Dermis microvascular lymphatic vessel endothelial cell (primary cell): Measurements from ENCODE around the gene LYRM1. TPM values are rescaled to one million over a fixed set of nuclear protein-coding genes. Genes with fewer than 3 reads are reported as not detected.
"Not testable (repeated sequence)": the region's sequence is repeated elsewhere in the genome, so short reads cannot be mapped to it uniquely, and the experiment has no call there.

Source experiments
- DNase-seq, 2 donors: peaks; one replicate each; pipeline versions ENCODE4 v3.0.0 to v3.0.0-alpha.2; 2010; ENCODE audit warnings: low read depth in 2 of 2
- total RNA-seq: library from RNA; depleted of rRNA; stranded (reverse); fragments of >200 nt; gene quantifications from 2 replicates; pipeline ENCODE4 v1.2.1, GENCODE V29; 2014

The LYRM1 gene
- total RNA-seq, 1 donor from 2014 or later, result 41.0 TPM

DNA sequence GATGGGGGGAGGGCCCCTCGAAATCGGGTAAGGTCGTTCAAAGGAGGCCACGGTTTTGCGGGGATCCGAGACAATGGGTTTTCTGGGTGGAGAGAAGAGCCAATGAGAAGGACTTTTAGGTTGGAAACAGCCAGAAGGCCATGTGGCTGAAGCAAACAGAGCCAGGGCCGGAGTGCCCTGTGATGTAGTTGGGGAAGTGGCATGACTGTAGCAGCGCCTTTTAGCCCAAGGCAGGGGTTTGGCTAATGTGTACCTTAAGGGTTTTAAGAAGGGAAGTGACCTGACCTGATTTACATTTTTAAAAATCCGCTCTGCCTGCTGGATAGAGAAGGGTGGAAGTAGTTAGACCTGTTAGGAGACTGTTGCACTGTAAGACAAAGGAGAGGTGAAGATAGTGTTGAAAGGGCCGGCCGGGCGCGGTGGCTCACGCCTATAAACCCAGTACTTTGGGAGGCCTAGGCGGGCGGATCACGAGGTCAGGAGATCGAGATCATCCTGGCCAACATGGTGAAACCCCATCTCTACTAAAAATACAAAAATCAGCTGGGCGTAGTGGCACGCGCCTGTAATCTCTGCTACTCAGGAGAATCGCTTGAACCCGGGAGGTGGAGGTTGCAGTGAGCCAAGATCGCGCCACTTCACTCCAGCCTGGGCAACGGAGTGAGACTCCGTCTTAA is 1.0 kb downstream of the LYRM1 start:
- peak in 1 of 2 donors; percentile 69 for DNase-seq

DNA sequence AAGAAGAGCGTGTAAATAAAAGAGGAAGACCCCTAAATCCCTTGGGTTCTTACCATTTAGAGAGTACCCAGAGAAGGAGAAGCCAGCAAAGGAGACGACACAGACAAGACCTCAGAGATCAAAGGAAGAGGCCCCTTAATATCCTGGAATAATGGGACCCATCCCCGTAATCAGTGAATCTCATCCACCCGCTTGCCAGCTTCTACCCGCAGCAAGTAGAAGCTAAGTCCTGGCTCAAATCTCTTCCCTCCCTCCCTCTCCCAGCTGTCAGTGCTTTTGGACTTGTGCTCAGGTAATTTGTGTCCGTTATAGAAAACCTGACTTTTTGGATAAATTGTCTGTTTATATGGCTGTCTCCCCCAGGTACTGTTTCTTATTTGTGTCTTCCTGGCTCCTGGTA is 1.9 kb downstream of the LYRM1 start:
- no peak for DNase-seq

DNA sequence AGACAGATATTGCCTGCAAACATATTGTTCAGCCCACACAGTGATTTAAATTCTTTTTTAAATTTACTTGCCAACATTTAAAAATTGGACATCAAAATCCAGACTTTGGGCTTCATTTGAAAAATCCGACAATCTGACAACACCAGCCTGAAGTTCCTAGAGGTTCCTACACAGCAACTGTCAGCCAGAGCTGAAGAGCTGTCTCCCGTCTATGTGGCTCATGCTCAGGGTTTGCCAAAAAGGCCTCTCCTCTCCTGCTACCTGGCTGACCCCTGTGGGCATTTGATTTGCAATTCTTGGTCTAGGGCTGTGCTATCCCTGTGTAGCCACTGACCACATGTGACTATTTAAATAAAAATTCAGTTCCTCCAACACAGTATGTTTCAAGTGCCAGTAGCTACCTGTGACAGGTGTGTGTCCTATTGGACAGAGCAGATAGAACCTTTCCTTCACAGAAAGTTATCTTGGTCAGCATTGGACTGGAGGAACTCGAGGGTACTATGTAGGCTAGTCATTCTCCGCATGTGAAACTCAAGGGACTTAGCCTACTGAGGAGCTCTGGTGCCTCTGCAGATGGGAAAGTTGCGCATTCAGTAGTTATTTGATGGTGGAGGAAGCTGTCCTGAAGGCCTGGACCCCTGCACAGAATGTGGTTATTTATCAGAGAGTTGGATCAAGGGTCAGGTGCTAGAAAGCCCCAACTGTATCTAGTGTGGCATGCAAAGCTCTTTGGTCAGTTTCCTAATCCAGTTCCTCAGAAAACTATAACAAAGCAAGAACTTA is 2.7 kb downstream of the LYRM1 start:
- no peak for DNase-seq

DNA sequence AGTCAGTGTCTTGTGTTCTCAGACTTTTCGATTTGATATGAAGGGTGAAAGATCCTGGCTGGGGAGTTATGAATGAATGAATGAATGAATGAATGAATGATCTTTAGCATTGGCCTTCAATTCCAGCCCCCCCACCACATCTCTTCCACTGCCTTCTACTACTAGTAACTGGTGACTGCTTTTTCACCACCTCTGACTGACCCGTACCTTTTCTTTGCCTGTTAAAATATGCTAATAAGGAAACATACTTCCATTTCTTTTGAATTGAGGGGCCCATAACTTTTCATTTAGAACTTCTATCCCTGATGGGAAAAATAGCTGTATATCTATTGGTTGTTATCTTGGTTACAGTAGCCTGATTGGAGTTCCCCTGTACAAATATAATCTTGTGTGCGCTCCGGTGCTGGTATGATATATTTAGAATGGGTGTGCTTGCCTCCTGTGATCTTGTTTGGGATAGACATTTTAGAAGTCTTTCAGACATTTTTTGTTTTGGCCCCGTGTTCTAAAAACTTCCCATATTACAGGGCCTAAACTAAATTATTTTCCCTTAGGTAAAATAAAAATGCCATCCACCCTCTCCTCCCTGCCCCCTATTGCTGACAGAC is 3.4 kb downstream of the LYRM1 start:
- peak; percentile 48 to 52 for DNase-seq

DNA sequence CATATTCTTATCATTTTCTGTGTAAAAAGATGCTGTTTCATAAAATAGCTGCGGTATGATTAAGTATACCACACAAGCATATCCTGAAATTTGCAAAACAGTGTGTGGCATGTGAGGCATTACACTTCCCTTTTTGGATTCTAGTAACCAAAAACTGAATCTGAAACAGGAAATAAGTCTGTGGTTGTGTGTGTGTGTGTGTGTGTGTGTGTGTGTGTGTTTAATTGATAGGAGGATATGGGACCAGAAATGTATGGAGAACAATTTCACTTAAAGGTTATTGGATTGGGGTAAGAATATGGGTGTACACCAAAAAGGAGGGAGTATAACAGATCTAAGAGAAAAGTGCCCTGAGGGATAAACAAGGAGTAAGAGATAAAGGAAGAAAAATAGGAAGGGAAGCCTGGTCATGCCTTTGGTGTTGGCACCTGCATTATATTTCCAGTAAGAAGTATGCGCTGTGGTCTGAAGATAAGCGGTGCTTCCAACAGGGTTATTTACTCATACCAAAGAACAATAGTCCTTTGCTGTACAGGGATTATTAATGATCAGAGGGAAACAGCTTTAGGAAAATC is 4.0 kb downstream of the LYRM1 start:
- peak; percentile 97 for DNase-seq

DNA sequence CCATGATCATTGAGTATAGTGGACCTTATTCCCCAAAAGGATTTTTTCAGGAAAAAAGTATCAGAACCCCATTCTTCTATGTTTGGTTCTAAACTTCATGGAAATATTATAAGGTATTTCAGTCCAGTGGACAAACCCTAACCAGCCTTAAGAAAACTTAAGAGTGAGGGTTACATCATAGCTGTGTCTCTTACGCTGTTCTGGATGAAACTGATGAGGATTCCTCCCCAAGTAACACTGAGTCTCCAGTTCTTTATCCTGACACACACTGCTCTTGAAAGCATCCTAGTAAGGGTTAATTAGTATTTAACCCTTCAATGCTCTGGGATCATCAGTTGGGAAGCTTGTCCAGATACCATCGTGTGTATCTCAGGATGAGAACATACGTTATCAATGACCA is 5.0 kb downstream of the LYRM1 start:
- DNase-seq, result no peak

DNA sequence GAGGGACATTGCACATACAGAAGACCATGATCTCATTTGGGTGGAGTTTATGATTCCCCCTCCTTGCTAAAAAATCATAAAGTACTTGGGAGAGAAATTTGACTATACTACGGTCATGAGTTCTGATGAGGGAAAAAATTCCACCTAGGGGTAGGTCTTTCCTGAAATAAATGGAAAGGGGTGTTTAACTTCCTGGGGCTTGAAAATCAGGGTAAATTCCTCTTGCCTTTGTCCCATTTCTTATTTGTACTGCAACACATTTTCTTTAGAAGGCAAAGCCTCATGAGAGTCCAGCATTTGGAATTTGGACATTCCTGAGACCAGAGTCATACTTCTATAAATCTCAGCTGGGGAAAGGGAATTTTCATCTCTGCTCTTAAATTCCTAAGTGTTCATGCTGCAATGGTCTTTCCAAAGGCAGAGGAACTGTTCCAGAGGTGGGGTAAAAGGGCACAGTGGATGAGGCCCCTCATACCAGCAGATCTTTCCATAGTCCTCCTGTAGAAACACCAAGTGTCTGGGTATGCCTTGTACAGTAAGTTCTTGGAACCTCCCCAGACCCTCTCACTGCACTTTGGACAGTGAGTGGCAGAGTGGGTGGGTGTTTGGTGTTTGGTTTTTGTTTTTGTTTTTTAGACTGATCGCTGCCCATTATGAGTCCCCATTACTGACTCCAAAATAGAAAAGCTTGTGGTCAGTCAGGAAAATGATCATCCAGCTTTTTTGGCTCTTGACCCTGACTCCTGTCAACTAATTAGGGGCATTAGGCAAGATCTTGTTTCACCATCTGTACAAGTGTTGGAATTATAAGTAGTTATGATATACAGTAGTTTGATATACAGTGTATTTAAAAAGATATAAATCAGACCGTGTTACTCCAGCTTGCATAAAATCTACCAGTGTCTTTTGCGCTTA is 6.0 kb downstream of the LYRM1 start:
- peak in 1 of 2 donors; percentile 47 for DNase-seq

DNA sequence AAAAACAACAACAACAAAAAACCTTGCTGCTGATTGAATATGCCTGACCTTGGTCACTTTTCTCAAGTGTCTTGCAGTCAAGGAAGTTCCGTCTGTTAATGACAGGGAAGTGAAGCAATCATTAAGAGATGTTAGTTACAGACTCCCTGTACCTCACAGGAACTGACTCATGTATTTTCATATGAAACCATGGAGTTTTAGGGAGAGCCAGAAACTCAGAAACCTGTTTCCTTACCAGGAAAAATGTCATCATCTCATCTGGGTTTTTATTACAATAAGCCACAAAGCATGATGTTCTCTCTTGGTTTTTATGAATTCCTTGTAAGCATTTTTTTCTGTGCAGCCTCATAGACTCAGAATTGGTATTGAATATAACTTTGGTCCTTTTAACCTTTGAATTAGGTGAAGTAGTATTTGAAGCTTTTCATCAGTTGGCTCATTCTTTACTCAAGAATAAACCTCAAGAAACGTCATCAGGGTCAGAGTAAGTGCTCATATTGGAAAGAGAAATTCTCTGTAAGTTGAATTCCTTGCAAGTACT is 10.3 kb downstream of the LYRM1 start:
- peak; percentile 75 to 95 for DNase-seq

DNA sequence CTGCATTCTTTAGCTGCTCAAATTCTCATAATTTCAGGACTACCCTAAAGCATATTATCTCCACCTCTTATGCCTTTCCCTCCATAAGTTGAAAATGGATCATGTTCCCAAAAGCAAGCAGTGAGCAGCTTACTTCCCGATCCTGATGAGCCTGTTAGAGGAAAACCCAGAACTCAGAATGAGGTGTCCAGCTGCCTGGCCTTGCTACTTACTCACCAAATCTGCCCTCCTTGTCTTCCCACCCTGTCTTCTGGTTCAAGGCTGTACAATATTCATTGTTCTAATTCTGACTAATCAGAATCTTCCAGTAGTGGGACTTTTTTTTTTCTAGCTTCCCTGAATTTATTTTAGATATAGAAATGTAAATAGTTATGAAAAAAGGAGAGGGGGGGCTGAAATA is 10.8 kb downstream of the LYRM1 start:
- peak in 1 of 2 donors; percentile 61 for DNase-seq

DNA sequence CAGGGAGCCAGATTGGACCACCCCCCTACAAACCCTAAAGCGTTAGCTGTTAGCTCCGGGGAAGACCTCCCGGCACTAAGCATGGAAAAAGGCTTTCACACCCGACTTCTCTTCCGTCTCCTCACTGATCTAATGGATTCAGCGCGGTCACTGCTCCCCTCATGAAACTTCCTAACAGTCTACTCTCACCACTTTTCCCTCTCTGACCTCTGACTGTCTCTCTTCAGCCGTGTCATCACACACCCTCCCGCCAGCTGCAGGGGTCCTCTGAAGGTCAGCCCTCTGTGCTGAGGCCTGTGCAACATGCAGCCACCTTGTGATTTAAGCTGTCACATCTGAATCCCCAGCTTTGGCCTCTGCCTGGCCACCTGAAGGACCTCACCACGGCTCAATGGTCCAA is 15.7 kb downstream of the LYRM1 start:
- no peak for DNase-seq

DNA sequence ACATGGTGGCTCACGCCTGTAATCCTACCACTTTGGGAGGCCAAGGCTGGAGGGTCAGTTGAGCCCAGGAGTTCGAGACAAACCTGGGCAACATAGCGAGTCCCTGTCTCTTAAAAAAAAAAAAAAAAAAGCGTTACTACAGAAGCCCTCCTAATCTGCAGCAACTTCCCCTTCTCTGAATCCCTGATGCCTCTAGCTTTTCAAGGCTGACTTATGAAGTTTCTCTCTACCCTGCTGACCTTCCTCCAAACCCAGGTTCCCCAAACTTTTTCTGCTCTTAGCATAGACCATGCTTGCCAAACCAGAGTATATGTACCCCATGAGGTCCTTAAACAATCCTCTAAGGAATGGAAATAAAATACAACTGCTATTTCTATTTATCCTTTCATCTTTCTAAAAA is 16.4 kb downstream of the LYRM1 start:
- no peak for DNase-seq

DNA sequence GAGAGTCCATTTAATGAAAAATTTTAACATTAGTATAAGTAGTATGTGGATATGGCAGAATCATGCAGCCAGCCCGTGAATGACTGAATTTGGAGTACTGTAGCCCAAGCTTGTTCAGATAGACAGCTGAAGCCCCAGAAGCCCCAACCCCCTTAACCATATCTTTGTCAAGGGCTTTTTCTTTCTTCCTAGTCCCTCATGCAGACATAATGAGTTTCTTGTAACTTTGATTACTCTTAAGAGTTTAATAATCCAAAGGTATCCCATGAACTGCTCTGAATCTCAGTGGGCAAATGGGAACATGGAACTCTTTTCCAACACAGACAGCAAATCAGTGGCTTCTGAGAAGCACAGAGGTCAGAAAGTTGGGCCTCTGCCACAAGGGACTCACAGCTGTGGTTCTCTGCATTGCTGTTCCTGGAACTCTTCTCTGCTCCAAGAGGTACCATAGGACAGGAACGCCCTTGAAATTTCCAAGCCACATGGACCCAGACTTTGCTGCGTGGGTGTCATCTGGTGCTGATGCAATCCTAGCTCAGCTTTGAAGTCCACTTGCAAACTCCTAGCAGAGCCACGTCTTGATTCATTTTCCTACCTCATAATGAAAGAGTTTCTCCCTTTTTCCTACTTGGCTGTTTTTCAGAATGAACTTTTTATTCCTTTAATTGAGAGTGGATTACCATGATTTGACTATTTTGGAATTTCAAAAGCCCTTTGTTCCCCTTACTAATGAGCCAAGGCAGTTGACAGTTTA is 18.1 kb downstream of the LYRM1 start:
- no peak for DNase-seq

DNA sequence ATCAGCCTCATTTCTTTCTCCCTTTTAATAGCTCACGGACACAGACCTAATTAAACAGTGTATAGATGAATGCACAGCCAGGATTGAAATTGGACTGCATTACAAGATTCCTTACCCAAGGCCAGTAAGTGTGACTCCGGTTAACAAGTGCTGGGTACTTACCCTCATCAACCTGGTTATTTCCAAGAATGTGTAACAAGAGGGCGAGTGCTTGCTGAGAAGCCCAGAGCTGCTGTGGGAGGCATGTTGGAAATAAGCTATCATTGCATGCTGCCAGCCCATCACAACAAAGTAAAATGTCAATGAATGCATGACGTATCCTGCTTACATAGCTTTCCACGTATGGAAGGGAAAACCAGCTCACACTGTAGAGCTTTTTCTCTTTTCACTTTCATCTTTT is 19.5 kb downstream of the LYRM1 start:
- no peak for DNase-seq

DNA sequence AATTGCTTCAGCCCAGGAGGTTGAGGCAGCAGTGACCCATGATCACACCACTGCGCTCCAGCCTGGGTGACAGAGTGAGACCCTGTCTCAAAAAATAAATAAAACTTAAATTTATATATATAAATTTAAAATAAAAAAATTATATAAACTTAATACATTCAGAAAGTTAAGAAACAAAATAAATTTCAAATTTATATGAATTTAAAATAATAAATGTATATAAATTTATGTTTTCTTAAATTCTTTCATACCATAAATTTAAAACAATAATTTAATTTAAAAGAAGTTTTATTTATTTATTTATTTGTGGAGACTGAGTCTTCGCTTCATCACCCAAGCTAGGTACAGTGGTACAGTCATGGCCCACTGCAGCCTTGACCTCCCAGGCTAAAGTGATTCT is 20.2 kb downstream of the LYRM1 start:
- no peak for DNase-seq

DNA sequence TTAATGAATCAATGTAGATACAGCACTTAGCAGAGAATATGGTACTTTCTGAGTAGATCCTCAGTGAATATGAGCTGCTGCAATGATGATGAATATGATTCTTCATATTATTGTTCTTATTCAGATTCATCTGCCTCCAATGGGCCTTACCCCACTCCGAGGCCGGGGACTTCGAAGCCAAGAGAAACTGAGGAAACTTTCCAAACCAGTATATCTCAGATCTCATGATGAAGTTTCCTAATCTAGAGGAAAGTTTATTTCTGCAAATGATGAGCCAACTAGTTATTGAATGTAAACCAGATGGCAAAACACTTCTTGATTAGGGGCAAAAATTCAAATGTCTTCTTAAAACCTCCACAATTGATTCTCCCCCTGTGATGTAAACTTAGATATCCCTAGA is 23.3 kb downstream of the LYRM1 start:
- DNase-seq, result no peak

DNA sequence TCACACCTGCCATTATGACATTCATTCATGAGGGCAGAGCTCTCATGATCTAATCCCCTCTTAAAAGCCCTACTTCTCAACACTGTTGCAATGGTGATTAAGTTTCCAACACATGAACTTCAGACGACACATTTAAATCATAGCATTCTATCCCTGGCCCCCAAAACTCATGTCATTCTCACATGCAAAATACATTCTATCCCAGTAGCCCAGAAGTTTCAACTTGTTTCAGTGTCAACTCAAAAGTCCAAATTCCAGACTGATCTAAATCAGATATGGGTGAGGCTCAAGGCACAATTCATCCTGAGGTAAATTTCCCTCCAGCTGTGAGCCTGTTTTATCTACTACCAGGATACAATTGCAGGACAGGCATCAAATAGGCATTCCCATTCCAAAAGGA is 25.2 kb downstream of the LYRM1 start:
- no peak for DNase-seq

DNA sequence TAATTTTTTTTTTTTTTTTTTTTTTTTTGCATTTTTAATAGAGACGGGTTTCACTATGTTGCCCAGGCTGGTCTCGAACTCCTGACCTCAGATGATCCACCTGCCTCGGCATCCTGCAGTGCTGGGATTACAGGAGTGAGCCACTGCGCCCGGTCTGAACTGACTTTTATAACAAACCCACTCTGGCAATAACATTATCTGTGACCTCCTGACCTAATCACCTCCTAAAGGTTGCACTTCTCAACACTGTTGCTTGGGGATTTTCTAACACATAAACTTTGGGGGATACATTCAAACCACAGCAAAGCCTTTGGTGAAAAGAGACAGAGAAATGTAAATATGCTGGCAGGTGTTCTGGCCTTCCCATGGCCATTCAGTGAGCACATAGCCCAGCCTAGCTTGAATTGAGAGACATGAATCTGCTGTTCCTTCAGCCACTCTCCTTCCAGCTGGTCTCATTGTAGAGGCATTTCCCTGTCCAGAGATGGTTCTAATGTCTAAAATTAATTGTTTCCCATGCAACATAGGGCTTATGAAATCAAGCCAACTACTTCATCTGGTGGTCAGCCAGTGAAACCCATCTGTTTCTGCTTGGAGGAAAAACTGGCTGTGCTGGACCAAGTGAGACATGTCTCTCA is 28.3 kb downstream of the LYRM1 start:
- DNase-seq, result no peak

DNA sequence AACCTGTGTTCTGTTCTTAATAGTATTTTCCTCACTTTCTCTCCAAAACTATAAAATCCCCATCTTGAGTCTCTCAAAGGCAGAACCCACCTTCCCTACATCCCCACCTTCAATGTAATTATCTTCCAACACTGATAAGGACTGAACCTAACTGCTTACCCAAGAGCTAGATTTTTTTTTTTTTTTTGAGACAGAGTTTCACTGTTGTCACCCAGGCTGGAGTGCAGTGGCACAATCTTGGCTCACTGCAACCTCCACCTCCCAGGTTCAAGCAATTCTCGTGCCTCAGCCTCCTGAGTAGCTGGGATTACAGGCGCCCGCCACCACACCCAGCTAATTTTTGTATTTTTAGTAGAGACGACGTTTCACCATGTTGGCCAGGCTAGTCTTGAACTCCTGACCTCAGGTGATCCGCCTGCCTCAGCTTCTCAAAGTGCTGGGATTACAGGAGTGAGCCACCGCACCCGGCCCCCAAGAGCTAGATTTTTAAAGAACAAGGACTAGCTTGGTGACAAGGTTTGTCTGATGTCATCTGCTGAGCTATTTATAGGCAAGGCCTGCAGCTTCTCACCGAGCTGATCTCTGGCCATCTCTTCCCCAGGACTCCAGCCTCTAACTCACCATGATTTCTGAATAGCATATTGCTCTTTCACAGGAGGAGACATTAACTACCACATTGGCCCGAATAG is 29.2 kb downstream of the LYRM1 start:
- not testable (repeated sequence) for DNase-seq

DNA sequence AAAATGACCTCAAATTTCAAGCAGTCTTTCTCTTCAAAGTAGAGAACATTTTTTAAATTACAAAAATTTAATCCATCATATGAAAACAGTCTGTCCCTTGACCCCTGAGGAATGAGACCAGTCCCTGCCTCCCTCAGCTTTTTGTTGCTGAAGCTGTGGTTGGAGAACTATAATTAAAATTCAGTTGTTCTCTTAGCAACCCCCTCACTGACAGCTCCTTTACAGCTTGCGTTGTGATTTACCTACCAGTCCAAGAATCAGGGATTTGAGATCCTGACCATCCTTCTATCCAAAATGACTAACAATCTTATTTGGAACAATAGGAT is 29.8 kb downstream of the LYRM1 start:
- no peak for DNase-seq
